B cell (primary cell): ENCODE data around the gene EDNRB. TPM values are rescaled to one million over a fixed set of nuclear protein-coding genes. Genes with fewer than 3 reads are reported as not detected.
A peak's percentile ranks its signal among the peaks of the same experiment; 100 is the strongest.

Experiments
- ATAC-seq: fragments of 200-7000 bp; cut with Tn5 transposase; one replicate; pipeline ENCODE4 v1.10.0; 2021; ENCODE audit warnings: low read depth, mild to moderate bottlenecking, moderate number of reproducible peaks, moderate library complexity
- CTCF ChIA-PET: fragments of 350-600 bp; sonication (Branson Sonifier 250); formaldehyde crosslinking; loops from one replicate; lab custom pipeline; 2021; ENCODE audit warnings: antibody characterized with exemption, inconsistent platforms; lab: Charles Lee
- POLR2A ChIA-PET: fragments of 350-600 bp; sonication (Branson Sonifier 250); formaldehyde crosslinking; loops from one replicate; lab custom pipeline; 2021; ENCODE audit warnings: antibody characterized with exemption; lab: Charles Lee
- DNase-seq: peaks from one replicate; pipeline ENCODE4 v3.0.0; 2013
- H2AFZ ChIP-seq: 2 replicates; pipeline ENCODE4 v1.6.1; 2012; ENCODE audit warnings: mild to moderate bottlenecking, low read depth, low read length; ENCODE audit not compliant: insufficient read depth, poor library complexity, severe bottlenecking
- H3K27ac ChIP-seq, 2 donors: 1 replicate in 1 of 2; 2 replicates in 1 of 2; pipeline ENCODE4 v1.5.1; 2012 to 2013; ENCODE audit warnings: low read length in 2 of 2, mild to moderate bottlenecking in 2 of 2, moderate library complexity in 1 of 2
- H3K27me3 ChIP-seq, 4 experiments: fragments of 200-600 bp in 1 of 4; sonication (generic) in 1 of 4; replicated peaks in 1 of 4; 1 replicate in 2 of 4; 2 replicates in 2 of 4; pipeline versions ENCODE4 v1.6.1 to v1.7.0; 2013 to 2016; ENCODE audit warnings: low read length in 3 of 4, mild to moderate bottlenecking in 2 of 4, mixed read lengths in 1 of 4, moderate library complexity in 1 of 4; ENCODE audit not compliant: insufficient read depth in 4 of 4, control insufficient read depth in 3 of 4; ENCODE audit errors: control extremely low read depth in 1 of 4
- H3K36me3 ChIP-seq, 2 experiments: replicated peaks in 1 of 2; 1 replicate in 1 of 2; 2 replicates in 1 of 2; pipeline versions ENCODE4 v1.6.1 to v1.7.1; 2013; ENCODE audit warnings: low read length in 1 of 2; ENCODE audit not compliant: insufficient read depth in 2 of 2, control insufficient read depth in 1 of 2; ENCODE audit errors: control extremely low read depth in 1 of 2, extremely low read depth in 1 of 2
- H3K4me1 ChIP-seq, 2 donors: fragments of 200-600 bp in 1 of 2; sonication (generic) in 1 of 2; 1 replicate in 1 of 2; 2 replicates in 1 of 2; pipeline versions ENCODE4 v1.5.1 to v1.6.1; 2013 to 2017; ENCODE audit warnings: low read length in 2 of 2; ENCODE audit not compliant: control insufficient read depth in 2 of 2, insufficient read depth in 2 of 2
- H3K4me2 ChIP-seq: replicated peaks from 2 replicates; pipeline ENCODE3; 2012; ENCODE audit warnings: mild to moderate bottlenecking, low read depth, low read length; ENCODE audit not compliant: poor library complexity, severe bottlenecking
- H3K4me3 ChIP-seq, 5 experiments: fragments of 200-600 bp in 1 of 5; sonication (generic) in 1 of 5; 1 replicate in 3 of 5; 2 replicates in 2 of 5; pipeline versions ENCODE4 v1.5.1 to v1.7.0; 2011 to 2016; ENCODE audit warnings: low read length in 4 of 5, mild to moderate bottlenecking in 4 of 5, low read depth in 2 of 5, control low read depth in 1 of 5, moderate library complexity in 1 of 5; ENCODE audit not compliant: insufficient read depth in 1 of 5; ENCODE audit errors: control extremely low read depth in 1 of 5, extremely low read depth in 1 of 5
- H3K79me2 ChIP-seq: fragments of 200-600 bp; sonication (generic); one replicate; pipeline ENCODE4 v1.6.0; 2016; ENCODE audit warnings: low read length; ENCODE audit not compliant: control insufficient read depth, insufficient read depth
- H3K9ac ChIP-seq: fragments of 200-600 bp; sonication (generic); 2 replicates; pipeline ENCODE4 v1.6.1; 2017; ENCODE audit warnings: mild to moderate bottlenecking, low read length, moderate library complexity
- H3K9me3 ChIP-seq, 3 donors: one replicate each; pipeline versions ENCODE4 v1.6.1 to v1.7.1; 2013; ENCODE audit warnings: low read length in 2 of 3; ENCODE audit not compliant: control insufficient read depth in 2 of 3, insufficient read depth in 1 of 3; ENCODE audit errors: control extremely low read depth in 1 of 3
- H4K20me1 ChIP-seq: 2 replicates; pipeline ENCODE4 v1.6.0; 2012; ENCODE audit warnings: mild to moderate bottlenecking, low read length; ENCODE audit not compliant: insufficient read depth, control insufficient read depth, poor library complexity, severe bottlenecking
- H3K27ac Mint-ChIP-seq: one replicate; pipeline ENCODE4 v1.8.0; 2021; ENCODE audit warnings: mixed read lengths
- H3K27me3 Mint-ChIP-seq: one replicate; pipeline ENCODE4 v1.8.0; 2021; ENCODE audit warnings: mixed read lengths
- H3K4me1 Mint-ChIP-seq: one replicate; pipeline ENCODE4 v1.8.0; 2021; ENCODE audit warnings: mixed read lengths
- H3K4me3 Mint-ChIP-seq: one replicate; pipeline ENCODE4 v1.8.0; 2021; ENCODE audit warnings: mixed read lengths
- H3K9me3 Mint-ChIP-seq: one replicate; pipeline ENCODE4 v1.8.0; 2022; ENCODE audit warnings: mixed read lengths; ENCODE audit not compliant: insufficient read depth
- CTCF ChIP-seq: fragments of 200-600 bp; IDR thresholded peaks from one replicate; pipeline ENCODE4 v1.8.0; 2022; ENCODE audit warnings: antibody characterized with exemption, mild to moderate bottlenecking
- EZH2 ChIP-seq: IDR thresholded peaks from 2 replicates; pipeline ENCODE4 v1.6.1; 2012; ENCODE audit warnings: borderline replicate concordance, low read depth, mild to moderate bottlenecking, moderate library complexity, low read length; ENCODE audit not compliant: insufficient read depth, poor library complexity, severe bottlenecking
- WGBS: methylation state at CpG from one replicate; pipeline ENCODE4 v1.1.5; 2013; ENCODE audit warnings: missing lambda C conversion rate; ENCODE audit not compliant: insufficient coverage; 5-methylcytosine and 5-hydroxymethylcytosine counted together
- intact Hi-C: fragments of 100-400 bp; cut with micrococcal nuclease; formaldehyde crosslinking; loops from one replicate; pipeline ENCODE4 v1.10.0; 2022
- polyA plus RNA-seq: library from polyadenylated mRNA; depleted of rRNA; stranded (reverse); fragments of >200 nt; gene quantifications from 2 replicates; pipeline ENCODE4 v1.2.3, GENCODE V29; 2012
- total RNA-seq, 2 donors: library from RNA; stranded (reverse); fragments of 120-200 nt in 1 of 2; gene quantifications; 1 replicate in 1 of 2; 2 replicates in 1 of 2; pipeline versions ENCODE4 v1.2.3 to v1.2.4, GENCODE V29; 2013 to 2022

The EDNRB gene
- total and polyA plus RNA-seq, 2 donors (not counting 1 experiment from before 2014, with no cell fraction given), result not detected

- Mint-ChIP-seq H3K4me1 (peaks cover 3% of the 10 kb centered on the region), H3K9me3 (peaks cover 10% of the 10 kb centered on the region), H3K4me3 (no peak overlapping the region), H3K27me3 (no peaks in the 10 kb centered on the region), H3K27ac (no peak overlapping the region)
- ChIA-PET CTCF (no interaction called here), POLR2A (no interaction called here)
- H3K4me1 ChIP-seq, result no peaks in the 10 kb centered on the region
- 88% methylated on average over 3 of the region's 4 CpGs for WGBS
- no peaks in the 10 kb centered on the region for H3K79me2 ChIP-seq
- H3K27me3 ChIP-seq, result peaks cover 0 to 3% (median 0%) of the 10 kb centered on the region in 4 experiments
- TF ChIP-seq EZH2 (no peak), CTCF (no peak)
- ATAC-seq (no peak), DNase-seq (no peak)
- H3K9me3 ChIP-seq, result peaks cover 0 to 1% (median 0%) of the 10 kb centered on the region in 3 donors
- intact Hi-C loops, result no loop called here
- H3K36me3 ChIP-seq, result no peaks in the 10 kb centered on the region
- H3K9ac ChIP-seq, result no peak overlapping the region
- H3K4me3 ChIP-seq, result no peak overlapping the region
- H3K27ac ChIP-seq, result no peak overlapping the region
- H2AFZ ChIP-seq, result no peak overlapping the region
- no peaks in the 10 kb centered on the region for H4K20me1 ChIP-seq
- H3K4me2 ChIP-seq, result no peak overlapping the region
Measured at GRCh38 chr13:77902319-77902963, 16.2 kb downstream of the EDNRB start.

- Histone ChIP-seq H3K79me2 (no peaks in the 10 kb centered on the region), H3K9ac (peak overlapping the region; percentile 20), H3K4me1 (no peaks in the 10 kb centered on the region), H4K20me1 (no peaks in the 10 kb centered on the region), H2AFZ (no peak overlapping the region), H3K9me3 (peaks cover 0 to 1% (median 0%) of the 10 kb centered on the region in 3 donors), H3K4me2 (peak overlapping the region; percentile 24), H3K27ac (no peak overlapping the region), H3K27me3 (no peaks in the 10 kb centered on the region), H3K36me3 (no peaks in the 10 kb centered on the region), H3K4me3 (no peak overlapping the region)
- Mint-ChIP-seq H3K27me3 (peaks cover 2% of the 10 kb centered on the region), H3K27ac (no peak overlapping the region), H3K4me1 (peaks cover 3% of the 10 kb centered on the region), H3K4me3 (peak overlapping the region; percentile 10), H3K9me3 (peaks cover 8% of the 10 kb centered on the region)
- CTCF ChIA-PET, result no interaction called here
- POLR2A ChIA-PET, result no interaction called here
- no peak for TF ChIP-seq CTCF
- no peak for TF ChIP-seq EZH2
- 40% methylated on average over 1 of the region's 4 CpGs for WGBS
- ATAC-seq (no peak), DNase-seq (no peak)
- intact Hi-C loops, result no loop called here
Measured at GRCh38 chr13:77898097-77898496, 20.5 kb downstream of the EDNRB start.
